Endothelial cell of umbilical vein (primary cell): ENCODE data around the gene HPRT1. TPM values are rescaled to one million over a fixed set of nuclear protein-coding genes. Genes with fewer than 3 reads are reported as not detected.

Experiments used
- BruUV-seq: library from RNA; stranded (reverse); fragments of 400-500 nt; replicated peaks from 2 replicates; lab custom pipeline; 2021; lab: Mats Ljungman, UMichigan
- CTCF ChIA-PET: fragments of 300-600, 350-600 bp; sonication (Branson Sonifier 250); formaldehyde crosslinking; loops from one replicate; lab custom pipeline; 2021; ENCODE audit warnings: antibody characterized with exemption, inconsistent platforms; lab: Charles Lee
- POLR2A ChIA-PET: fragments of 300-600, 350-600 bp; sonication (Branson Sonifier 250); formaldehyde crosslinking; loops from one replicate; lab custom pipeline; 2021; ENCODE audit warnings: antibody characterized with exemption, inconsistent platforms; lab: Charles Lee
- DNase-seq: peaks from one replicate; pipeline ENCODE4 v3.0.0-alpha.2; 2011; ENCODE audit warnings: low read depth, low spot score
- FAIRE-seq: peaks from 2 replicates; lab custom pipeline; 2011; peaks lifted over from hg19 to GRCh38; lab: Jason Lieb, UNC
- H2AFZ ChIP-seq: 2 replicates; pipeline ENCODE4 v1.6.0; 2012; ENCODE audit warnings: low read depth, low read length, control low read depth, inconsistent platforms
- H3K27ac ChIP-seq: 2 replicates; pipeline ENCODE4 v1.5.1; 2011; ENCODE audit warnings: low read depth, mild to moderate bottlenecking, control low read depth, low read length, moderate library complexity; ENCODE audit not compliant: insufficient read depth
- H3K27me3 ChIP-seq, 2 experiments: 2 replicates each; pipeline versions ENCODE4 v1.6.0 to v1.6.1; 2011; ENCODE audit warnings: low read length in 2 of 2, mixed read lengths in 1 of 2; ENCODE audit not compliant: control insufficient read depth in 2 of 2, insufficient read depth in 2 of 2
- H3K36me3 ChIP-seq, 2 experiments: 2 replicates in 1 of 2; 3 replicates in 1 of 2; pipeline ENCODE4 v1.5.1; 2011; ENCODE audit warnings: low read length in 2 of 2, mild to moderate bottlenecking in 1 of 2, moderate library complexity in 1 of 2; ENCODE audit not compliant: control insufficient read depth in 2 of 2, insufficient read depth in 2 of 2; ENCODE audit errors: extremely low read depth in 1 of 2
- H3K4me1 ChIP-seq: 3 replicates; pipeline ENCODE4 v1.5.1; 2011; ENCODE audit warnings: mild to moderate bottlenecking, low read length; ENCODE audit not compliant: control insufficient read depth, insufficient read depth; ENCODE audit errors: extremely low read depth
- H3K4me2 ChIP-seq: 2 replicates; pipeline ENCODE4 v1.6.1; 2011; ENCODE audit warnings: low read length, control low read depth, mixed read lengths; ENCODE audit not compliant: insufficient read depth
- H3K4me3 ChIP-seq, 3 experiments: fragments of 200-600 bp in 1 of 3; sonication (generic), shearing (Covaris generic) in 1 of 3; replicated peaks in 1 of 3; 2 replicates each; pipeline ENCODE4 v1.5.1; 2011 to 2016; ENCODE audit warnings: control low read depth in 3 of 3, low read length in 3 of 3, mild to moderate bottlenecking in 2 of 3, inconsistent platforms in 1 of 3, low read depth in 1 of 3, moderate library complexity in 1 of 3; ENCODE audit not compliant: insufficient read depth in 1 of 3
- H3K79me2 ChIP-seq: 2 replicates; pipeline ENCODE4 v1.6.0; 2012; ENCODE audit warnings: low read length, inconsistent platforms; ENCODE audit not compliant: control insufficient read depth, insufficient read depth
- H3K9ac ChIP-seq: replicated peaks from 2 replicates; pipeline ENCODE3; 2011; ENCODE audit warnings: low read length, control low read depth; ENCODE audit not compliant: insufficient read depth; ENCODE audit errors: extremely low read depth
- H3K9me1 ChIP-seq: replicated peaks from 3 replicates; pipeline ENCODE4 v1.6.0; 2011; ENCODE audit warnings: mild to moderate bottlenecking, low read length; ENCODE audit not compliant: control insufficient read depth, insufficient read depth; ENCODE audit errors: extremely low read depth
- H3K9me3 ChIP-seq: replicated peaks from 2 replicates; pipeline ENCODE4 v1.5.1; 2012; ENCODE audit warnings: low read length, inconsistent platforms; ENCODE audit not compliant: control insufficient read depth, insufficient read depth
- H4K20me1 ChIP-seq: replicated peaks from 2 replicates; pipeline ENCODE3; 2011; ENCODE audit warnings: mild to moderate bottlenecking, low read length; ENCODE audit not compliant: control insufficient read depth, insufficient read depth; ENCODE audit errors: extremely low read depth
- EZH2 ChIP-seq: IDR thresholded peaks from 2 replicates; pipeline ENCODE4 v1.6.1; 2012; ENCODE audit warnings: borderline replicate concordance, low read depth, mild to moderate bottlenecking, moderate library complexity, low read length, inconsistent platforms; ENCODE audit not compliant: severe bottlenecking
- FOS ChIP-seq: IDR thresholded peaks from 2 replicates; pipeline ENCODE4 v1.6.1; 2011; ENCODE audit warnings: mild to moderate bottlenecking, low read length, moderate library complexity, borderline replicate concordance; ENCODE audit not compliant: insufficient read depth
- GATA2 ChIP-seq: IDR thresholded peaks from 2 replicates; pipeline ENCODE4 v1.7.0; 2011; ENCODE audit warnings: low read depth, mild to moderate bottlenecking, moderate library complexity, mixed read lengths, low read length; ENCODE audit not compliant: insufficient read length, insufficient read depth
- JUN ChIP-seq: IDR thresholded peaks from 2 replicates; pipeline ENCODE4 v1.6.1; 2011; ENCODE audit warnings: borderline replicate concordance, low read depth; ENCODE audit not compliant: insufficient read length, insufficient read depth
- MYC ChIP-seq: IDR thresholded peaks from one replicate; pipeline ENCODE4 v1.6.1; 2011; ENCODE audit warnings: mild to moderate bottlenecking, low read depth, low read length
- POLR2A ChIP-seq: IDR thresholded peaks from 2 replicates; pipeline ENCODE4 v1.6.1; 2012; ENCODE audit warnings: low read depth, mild to moderate bottlenecking, control low read depth, low read length
- POLR2AphosphoS5 ChIP-seq: IDR thresholded peaks from 2 replicates; pipeline ENCODE4 v1.6.1; 2012; ENCODE audit warnings: low read depth, mild to moderate bottlenecking, control low read depth, low read length, moderate library complexity; ENCODE audit not compliant: insufficient read depth
- dilution Hi-C: fragments of 300-500 bp; cut with MboI; formaldehyde crosslinking; loops from one replicate; pipeline ENCODE4 v1.15.0; 2019; ENCODE audit warnings: low sequenced_read_pairs; ENCODE audit not compliant: extremely low pct_ligation_motif_present
- intact Hi-C: fragments of 100-400 bp; cut with micrococcal nuclease; formaldehyde crosslinking; loops from one replicate; pipeline ENCODE4 v1.10.0; 2022
- polyA plus RNA-seq, 4 experiments: library from polyadenylated mRNA; depleted of rRNA in 3 of 4; stranded (reverse) in 3 of 4; unstranded in 1 of 4; fragments of >200 nt; gene quantifications; 2 replicates each; pipeline versions ENCODE4 v1.2.1 to v1.2.3, GENCODE V29; 2011 to 2012; ENCODE audit warnings: missing spikeins in 1 of 4
- total RNA-seq: library from RNA; stranded (reverse); gene quantifications from 2 replicates; pipeline ENCODE4 v1.2.3, GENCODE V29; 2021
- TF ChIP-seq, protein P1 (sequence below): IDR thresholded peaks from 2 replicates; pipeline ENCODE4 v1.6.1; 2011; ENCODE audit not compliant: insufficient read depth, insufficient read length
- TF ChIP-seq, protein P2 (sequence below), 2 donors: IDR thresholded peaks; 1 replicate in 1 of 2; 2 replicates in 1 of 2; pipeline ENCODE4 v1.5.1; 2011; ENCODE audit warnings: low read length in 2 of 2, mild to moderate bottlenecking in 2 of 2, moderate library complexity in 2 of 2, control low read depth in 1 of 2, inconsistent platforms in 1 of 2, low read depth in 1 of 2; ENCODE audit not compliant: insufficient read depth in 1 of 2; ENCODE audit errors: extremely low read depth in 1 of 2

HPRT1 gene
- total and polyA plus RNA-seq, 2 donors (not counting 3 experiments of a cell fraction or from before 2014, with no cell fraction given): 19.2 to 51.0 TPM

DNA sequence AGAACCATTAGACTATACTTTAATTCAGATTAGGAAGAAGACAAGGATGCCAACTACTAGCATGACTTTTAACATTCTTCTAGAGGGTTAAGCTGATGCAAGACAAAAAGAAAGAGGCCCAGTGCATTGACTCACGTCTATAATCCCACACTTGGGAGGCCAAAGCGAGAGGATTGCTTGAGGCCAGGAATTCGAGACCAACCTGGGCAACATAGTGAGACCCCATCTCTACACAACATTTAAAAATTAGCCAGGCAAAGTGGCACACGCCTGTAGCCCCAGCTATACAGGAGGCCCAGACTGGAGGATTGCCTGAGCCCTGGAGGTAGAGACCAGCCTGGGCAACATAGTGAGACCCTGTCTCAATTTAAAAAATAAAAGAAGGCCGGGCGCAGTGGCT lies 40.2 kb upstream of the HPRT1 start:
- no peaks in the 10 kb centered on the region for H3K27me3 ChIP-seq
- POLR2A ChIA-PET: no interaction called here
- no TSS peak for BruUV-seq
- no peak overlapping the region for H2AFZ ChIP-seq
- no peaks in the 10 kb centered on the region for H3K9me1 ChIP-seq
- H3K9me3 ChIP-seq: no peaks in the 10 kb centered on the region
- dilution Hi-C loops: no loop called here
- CTCF ChIA-PET: no interaction called here
- no peaks in the 10 kb centered on the region for H4K20me1 ChIP-seq
- no peaks in the 10 kb centered on the region for H3K36me3 ChIP-seq
- DNase-seq (no peak), FAIRE-seq (no peak)
- no peak overlapping the region for H3K27ac ChIP-seq
- intact Hi-C loops: loop anchor here (5.0 to 10.0 kb wide), 2 partner anchors 63 to 335 kb away; no protein-coding TSS in a partner anchor
- H3K4me3 ChIP-seq: no peak overlapping the region
- H3K4me1 ChIP-seq: no peaks in the 10 kb centered on the region
- H3K79me2 ChIP-seq: no peaks in the 10 kb centered on the region
- H3K9ac ChIP-seq: no peak overlapping the region
- TF ChIP-seq JUN: no peak
- TF ChIP-seq POLR2AphosphoS5: no peak
- no peak for TF ChIP-seq FOS
- TF ChIP-seq, protein P1, sequence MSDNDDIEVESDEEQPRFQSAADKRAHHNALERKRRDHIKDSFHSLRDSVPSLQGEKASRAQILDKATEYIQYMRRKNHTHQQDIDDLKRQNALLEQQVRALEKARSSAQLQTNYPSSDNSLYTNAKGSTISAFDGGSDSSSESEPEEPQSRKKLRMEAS: no peak
- TF ChIP-seq, protein P2, sequence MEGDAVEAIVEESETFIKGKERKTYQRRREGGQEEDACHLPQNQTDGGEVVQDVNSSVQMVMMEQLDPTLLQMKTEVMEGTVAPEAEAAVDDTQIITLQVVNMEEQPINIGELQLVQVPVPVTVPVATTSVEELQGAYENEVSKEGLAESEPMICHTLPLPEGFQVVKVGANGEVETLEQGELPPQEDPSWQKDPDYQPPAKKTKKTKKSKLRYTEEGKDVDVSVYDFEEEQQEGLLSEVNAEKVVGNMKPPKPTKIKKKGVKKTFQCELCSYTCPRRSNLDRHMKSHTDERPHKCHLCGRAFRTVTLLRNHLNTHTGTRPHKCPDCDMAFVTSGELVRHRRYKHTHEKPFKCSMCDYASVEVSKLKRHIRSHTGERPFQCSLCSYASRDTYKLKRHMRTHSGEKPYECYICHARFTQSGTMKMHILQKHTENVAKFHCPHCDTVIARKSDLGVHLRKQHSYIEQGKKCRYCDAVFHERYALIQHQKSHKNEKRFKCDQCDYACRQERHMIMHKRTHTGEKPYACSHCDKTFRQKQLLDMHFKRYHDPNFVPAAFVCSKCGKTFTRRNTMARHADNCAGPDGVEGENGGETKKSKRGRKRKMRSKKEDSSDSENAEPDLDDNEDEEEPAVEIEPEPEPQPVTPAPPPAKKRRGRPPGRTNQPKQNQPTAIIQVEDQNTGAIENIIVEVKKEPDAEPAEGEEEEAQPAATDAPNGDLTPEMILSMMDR (IDR thresholded peaks at IDR 0.05; ENCODE audit: extremely low read depth in 1 of 2, insufficient read depth in 1 of 2, low read depth in 1 of 2, low read length in 2 of 2): no peak
- TF ChIP-seq GATA2: no peak
- TF ChIP-seq POLR2A: no peak
- no peak for TF ChIP-seq MYC
- no peak for TF ChIP-seq EZH2
- H3K4me2 ChIP-seq: no peak overlapping the region
